WTC11 (cell line): ENCODE results near the gene JAGN1. TPM values are rescaled to one million over a fixed set of nuclear protein-coding genes. Genes with fewer than 3 reads are reported as not detected.
"Not testable (repeated sequence)": the region's sequence is repeated elsewhere in the genome, so short reads cannot be mapped to it uniquely, and the experiment has no call there.

Experiments used
- ATAC-seq: fragments of 200-7000 bp; cut with Tn5 transposase; 2 replicates; pipeline ENCODE4 v1.10.0; 2021; ENCODE audit warnings: mild to moderate bottlenecking, moderate library complexity
- CTCF ChIA-PET: fragments of 300-600 bp; sonication (Branson Sonifier 250); formaldehyde crosslinking; loops from one replicate; lab custom pipeline; 2021; ENCODE audit warnings: antibody characterized with exemption; lab: Charles Lee
- POLR2A ChIA-PET: fragments of 350-600 bp; sonication (Branson Sonifier 250); formaldehyde crosslinking; loops from one replicate; lab custom pipeline; 2021; ENCODE audit warnings: antibody characterized with exemption; lab: Charles Lee
- DNase-seq: peaks from one replicate; pipeline ENCODE4 v3.0.0; 2021; ENCODE audit warnings: low spot score
- H3K27ac Mint-ChIP-seq: 2 replicates; pipeline ENCODE4 v1.8.0; 2021; ENCODE audit warnings: mixed read lengths
- H3K27me3 Mint-ChIP-seq: 2 replicates; pipeline ENCODE4 v1.8.0; 2021; ENCODE audit warnings: low read depth, mild to moderate bottlenecking, moderate library complexity, mixed read lengths
- H3K36me3 Mint-ChIP-seq: 2 replicates; pipeline ENCODE4 v1.8.0; 2021; ENCODE audit warnings: mixed read lengths
- H3K4me1 Mint-ChIP-seq: 2 replicates; pipeline ENCODE4 v1.8.0; 2022; ENCODE audit warnings: mixed read lengths
- H3K4me3 Mint-ChIP-seq: 2 replicates; pipeline ENCODE4 v1.8.0; 2021; ENCODE audit warnings: mild to moderate bottlenecking, moderate library complexity, mixed read lengths
- H3K9me3 Mint-ChIP-seq: 2 replicates; pipeline ENCODE4 v1.8.0; 2021; ENCODE audit warnings: mixed read lengths
- CREB1 ChIP-seq: sonication (generic); formaldehyde crosslinking; IDR thresholded peaks from 2 replicates; pipeline ENCODE4 v1.8.0; 2023; ENCODE audit warnings: mild to moderate bottlenecking, missing genetic modification reagents
- EMX1 ChIP-seq: fragments of 250-450 bp; sonication (Bioruptor Pico); IDR thresholded peaks from 2 replicates; pipeline ENCODE4 v1.8.0; 2021; ENCODE audit warnings: mild to moderate bottlenecking
- ESRRA ChIP-seq: sonication (generic); formaldehyde crosslinking; IDR thresholded peaks from 2 replicates; pipeline ENCODE4 v1.8.1; 2022; ENCODE audit warnings: mild to moderate bottlenecking, missing genetic modification reagents, borderline replicate concordance
- ETV6 ChIP-seq: sonication (generic); formaldehyde crosslinking; IDR thresholded peaks from 2 replicates; pipeline ENCODE4 v1.8.1; 2022; ENCODE audit warnings: mild to moderate bottlenecking, missing genetic modification reagents
- FOXK1 ChIP-seq: sonication (generic); formaldehyde crosslinking; IDR thresholded peaks from 2 replicates; pipeline ENCODE4 v1.8.0; 2022; ENCODE audit warnings: mild to moderate bottlenecking, moderate library complexity, missing genetic modification reagents
- IRF2 ChIP-seq: sonication (generic); formaldehyde crosslinking; IDR thresholded peaks from 2 replicates; pipeline ENCODE4 v1.8.0; 2022; ENCODE audit warnings: low read depth, missing genetic modification reagents, borderline replicate concordance
- MXD4 ChIP-seq: fragments of 250-450 bp; sonication (Bioruptor Pico); IDR thresholded peaks from 2 replicates; pipeline ENCODE4 v1.8.0; 2021; ENCODE audit warnings: mild to moderate bottlenecking, moderate library complexity, borderline replicate concordance
- NFE2L1 ChIP-seq: sonication (generic); formaldehyde crosslinking; IDR thresholded peaks from 2 replicates; pipeline ENCODE4 v1.8.1; 2023; ENCODE audit warnings: missing genetic modification reagents
- NFYB ChIP-seq: sonication (generic); formaldehyde crosslinking; conservative IDR thresholded peaks from 2 replicates; pipeline ENCODE4 v1.8.0; 2022; ENCODE audit warnings: low read depth, missing genetic modification reagents
- SMAD4 ChIP-seq: sonication (generic); formaldehyde crosslinking; IDR thresholded peaks from 2 replicates; pipeline ENCODE4 v1.8.0; 2022; ENCODE audit warnings: mild to moderate bottlenecking, missing genetic modification reagents
- TCF7 ChIP-seq: sonication (generic); formaldehyde crosslinking; IDR thresholded peaks from 2 replicates; pipeline ENCODE4 v1.8.0; 2022; ENCODE audit warnings: mild to moderate bottlenecking, low read depth, missing genetic modification reagents, moderate library complexity
- ZNF232 ChIP-seq: sonication (generic); formaldehyde crosslinking; IDR thresholded peaks from 2 replicates; pipeline ENCODE4 v1.8.0; 2022; ENCODE audit warnings: mild to moderate bottlenecking, missing genetic modification reagents
- total RNA-seq: library from RNA; stranded (reverse); gene quantifications from 3 replicates; pipeline ENCODE4 v1.2.3, GENCODE V29; 2021
- TF ChIP-seq, protein P1 (sequence below): fragments of 250-450 bp; sonication (Bioruptor Pico); IDR thresholded peaks from 2 replicates; pipeline ENCODE4 v1.9.0; 2021; ENCODE audit warnings: mild to moderate bottlenecking, borderline replicate concordance
- TF ChIP-seq, protein P2 (sequence below): sonication (generic); formaldehyde crosslinking; IDR thresholded peaks from 2 replicates; pipeline ENCODE4 v1.8.1; 2022; ENCODE audit warnings: missing genetic modification reagents, borderline replicate concordance
- TF ChIP-seq, protein P3 (sequence below): sonication (generic); formaldehyde crosslinking; IDR thresholded peaks from 2 replicates; pipeline ENCODE4 v1.8.0; 2023; ENCODE audit warnings: missing genetic modification reagents, mild to moderate bottlenecking, borderline replicate concordance
- TF ChIP-seq, protein P4 (sequence below): sonication (generic); formaldehyde crosslinking; IDR thresholded peaks from 2 replicates; pipeline ENCODE4 v1.8.1; 2022; ENCODE audit warnings: mild to moderate bottlenecking, missing genetic modification reagents, moderate library complexity, borderline replicate concordance
- TF ChIP-seq, protein P5 (sequence below): fragments of 250-450 bp; sonication (Bioruptor Pico); IDR thresholded peaks from 2 replicates; pipeline ENCODE4 v1.9.0; 2021; ENCODE audit warnings: mild to moderate bottlenecking

JAGN1 gene
- total RNA-seq, 1 experiment from 2014 or later, result 25.6 TPM

DNA sequence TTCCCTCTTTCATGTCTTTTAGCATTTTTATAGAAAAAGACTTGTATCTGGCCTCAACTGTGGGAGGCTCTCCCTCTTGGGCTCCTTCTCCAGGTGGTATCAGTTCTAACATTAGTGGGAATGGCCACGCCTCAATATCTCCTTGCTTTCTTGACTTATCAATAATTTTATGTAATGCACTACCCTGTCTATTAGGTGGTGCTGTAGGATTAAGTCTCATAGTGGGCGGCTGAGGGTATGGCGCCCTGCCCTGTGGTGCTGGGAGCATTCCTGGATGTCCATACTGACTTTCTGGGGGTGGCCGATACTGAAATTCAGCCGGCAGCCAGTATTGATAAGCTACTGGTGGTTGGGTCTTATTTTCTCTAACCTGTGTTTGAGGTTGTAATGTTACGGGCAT is 37.9 kb upstream of the JAGN1 start (continued):
- TF ChIP-seq, protein P1, sequence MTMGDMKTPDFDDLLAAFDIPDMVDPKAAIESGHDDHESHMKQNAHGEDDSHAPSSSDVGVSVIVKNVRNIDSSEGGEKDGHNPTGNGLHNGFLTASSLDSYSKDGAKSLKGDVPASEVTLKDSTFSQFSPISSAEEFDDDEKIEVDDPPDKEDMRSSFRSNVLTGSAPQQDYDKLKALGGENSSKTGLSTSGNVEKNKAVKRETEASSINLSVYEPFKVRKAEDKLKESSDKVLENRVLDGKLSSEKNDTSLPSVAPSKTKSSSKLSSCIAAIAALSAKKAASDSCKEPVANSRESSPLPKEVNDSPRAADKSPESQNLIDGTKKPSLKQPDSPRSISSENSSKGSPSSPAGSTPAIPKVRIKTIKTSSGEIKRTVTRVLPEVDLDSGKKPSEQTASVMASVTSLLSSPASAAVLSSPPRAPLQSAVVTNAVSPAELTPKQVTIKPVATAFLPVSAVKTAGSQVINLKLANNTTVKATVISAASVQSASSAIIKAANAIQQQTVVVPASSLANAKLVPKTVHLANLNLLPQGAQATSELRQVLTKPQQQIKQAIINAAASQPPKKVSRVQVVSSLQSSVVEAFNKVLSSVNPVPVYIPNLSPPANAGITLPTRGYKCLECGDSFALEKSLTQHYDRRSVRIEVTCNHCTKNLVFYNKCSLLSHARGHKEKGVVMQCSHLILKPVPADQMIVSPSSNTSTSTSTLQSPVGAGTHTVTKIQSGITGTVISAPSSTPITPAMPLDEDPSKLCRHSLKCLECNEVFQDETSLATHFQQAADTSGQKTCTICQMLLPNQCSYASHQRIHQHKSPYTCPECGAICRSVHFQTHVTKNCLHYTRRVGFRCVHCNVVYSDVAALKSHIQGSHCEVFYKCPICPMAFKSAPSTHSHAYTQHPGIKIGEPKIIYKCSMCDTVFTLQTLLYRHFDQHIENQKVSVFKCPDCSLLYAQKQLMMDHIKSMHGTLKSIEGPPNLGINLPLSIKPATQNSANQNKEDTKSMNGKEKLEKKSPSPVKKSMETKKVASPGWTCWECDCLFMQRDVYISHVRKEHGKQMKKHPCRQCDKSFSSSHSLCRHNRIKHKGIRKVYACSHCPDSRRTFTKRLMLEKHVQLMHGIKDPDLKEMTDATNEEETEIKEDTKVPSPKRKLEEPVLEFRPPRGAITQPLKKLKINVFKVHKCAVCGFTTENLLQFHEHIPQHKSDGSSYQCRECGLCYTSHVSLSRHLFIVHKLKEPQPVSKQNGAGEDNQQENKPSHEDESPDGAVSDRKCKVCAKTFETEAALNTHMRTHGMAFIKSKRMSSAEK (CRISPR knock-in tag), result no peak
- TF ChIP-seq FOXK1 (no peak), ESRRA (no peak), EMX1 (CRISPR knock-in tag) (no peak), IRF2 (CRISPR knock-in tag) (no peak), NFYB (CRISPR knock-in tag) (no peak), ETV6 (CRISPR knock-in tag) (no peak), CREB1 (CRISPR knock-in tag) (no peak), NFE2L1 (CRISPR knock-in tag) (no peak), TCF7 (CRISPR knock-in tag) (no peak)

DNA sequence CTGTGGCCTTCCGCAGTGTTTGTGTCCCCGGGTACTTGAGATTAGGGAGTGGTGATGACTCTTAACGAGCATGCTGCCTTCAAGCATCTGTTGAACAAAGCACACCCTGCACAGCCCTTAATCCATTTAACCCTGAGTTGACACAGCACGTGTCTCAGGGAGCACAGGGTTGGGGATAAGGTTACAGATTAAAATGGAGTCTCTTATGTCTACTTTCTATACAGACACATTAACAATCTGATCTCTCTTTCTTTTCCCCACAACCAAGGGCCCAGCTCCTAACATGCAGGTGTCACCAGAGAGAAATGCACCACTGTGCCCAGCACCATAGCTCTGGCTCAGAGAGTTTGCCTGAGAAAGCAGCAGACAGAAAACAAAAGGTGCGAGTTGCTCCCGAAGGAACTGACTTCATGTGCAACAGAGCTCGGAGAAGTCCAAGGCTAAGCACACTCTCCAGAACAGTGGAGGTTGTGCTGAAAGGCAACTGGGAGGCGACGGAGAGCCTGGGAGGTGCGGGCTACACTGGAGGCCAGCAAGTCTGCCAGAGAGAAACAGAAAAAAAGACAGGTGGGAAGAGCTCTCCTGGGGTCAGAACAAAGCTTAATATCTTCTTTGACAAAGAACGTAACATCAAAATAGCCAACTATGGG is 36.0 kb upstream of the JAGN1 start:
- DNase-seq, ATAC-seq, H3K27me3 Mint-ChIP-seq, H3K27ac Mint-ChIP-seq, H3K4me3 Mint-ChIP-seq, H3K9me3 Mint-ChIP-seq, H3K36me3 Mint-ChIP-seq: not testable (repeated sequence)
- peaks cover 12% of the 10 kb centered on the region for H3K4me1 Mint-ChIP-seq
- POLR2A ChIA-PET, result interaction anchor here (1.2 kb wide), 1 partner anchor 78 kb away, joined by 3 read pairs; no protein-coding TSS in a partner anchor
- CTCF ChIA-PET, result interaction anchor here (0.6 to 0.9 kb wide), 2 partner anchors 47 to 72 kb away, joined by 3 to 4 read pairs; no protein-coding TSS in a partner anchor

DNA sequence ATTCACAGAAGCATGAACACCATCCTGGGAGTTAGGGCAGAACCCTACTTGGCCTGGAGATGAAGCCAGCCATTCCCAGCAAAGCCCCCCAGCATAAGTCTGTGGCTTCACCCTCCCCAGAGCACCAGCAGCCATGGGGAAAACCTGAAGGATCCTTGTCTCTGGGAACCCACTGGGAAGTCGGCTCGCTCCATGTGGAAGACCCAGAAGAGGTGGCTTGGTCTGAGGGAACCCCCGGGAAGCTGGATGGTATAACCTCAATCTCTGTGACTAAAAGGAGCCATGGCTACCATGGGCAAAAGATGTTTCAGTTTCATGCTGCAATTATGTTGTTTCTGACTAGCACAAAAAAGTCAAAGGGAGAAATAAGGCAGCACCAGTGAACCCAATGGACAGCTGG is 34.8 kb upstream of the JAGN1 start:
- Mint-ChIP-seq H3K4me3 (no peak overlapping the region), H3K4me1 (peaks cover 17% of the 10 kb centered on the region), H3K27me3 (no peaks in the 10 kb centered on the region; the same call in 1 of the 2 replicates), H3K36me3 (no peaks in the 10 kb centered on the region), H3K9me3 (no peaks in the 10 kb centered on the region), H3K27ac (no peak overlapping the region)
- POLR2A ChIA-PET, result no interaction called here
- ATAC-seq (no peak), DNase-seq (no peak)
- CTCF ChIA-PET, result interaction anchor here (0.9 kb wide), 1 partner anchor 70 kb away, joined by 3 read pairs; no protein-coding TSS in a partner anchor
- TF ChIP-seq, protein P2, sequence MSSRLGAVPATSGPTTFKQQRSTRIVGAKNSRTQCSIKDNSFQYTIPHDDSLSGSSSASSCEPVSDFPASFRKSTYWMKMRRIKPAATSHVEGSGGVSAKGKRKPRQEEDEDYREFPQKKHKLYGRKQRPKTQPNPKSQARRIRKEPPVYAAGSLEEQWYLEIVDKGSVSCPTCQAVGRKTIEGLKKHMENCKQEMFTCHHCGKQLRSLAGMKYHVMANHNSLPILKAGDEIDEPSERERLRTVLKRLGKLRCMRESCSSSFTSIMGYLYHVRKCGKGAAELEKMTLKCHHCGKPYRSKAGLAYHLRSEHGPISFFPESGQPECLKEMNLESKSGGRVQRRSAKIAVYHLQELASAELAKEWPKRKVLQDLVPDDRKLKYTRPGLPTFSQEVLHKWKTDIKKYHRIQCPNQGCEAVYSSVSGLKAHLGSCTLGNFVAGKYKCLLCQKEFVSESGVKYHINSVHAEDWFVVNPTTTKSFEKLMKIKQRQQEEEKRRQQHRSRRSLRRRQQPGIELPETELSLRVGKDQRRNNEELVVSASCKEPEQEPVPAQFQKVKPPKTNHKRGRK (CRISPR knock-in tag), result no peak
- TF ChIP-seq SMAD4 (CRISPR knock-in tag), result no peak
- no peak for TF ChIP-seq FOXK1
- TF ChIP-seq ZNF232 (CRISPR knock-in tag), result no peak
- TF ChIP-seq, protein P3, sequence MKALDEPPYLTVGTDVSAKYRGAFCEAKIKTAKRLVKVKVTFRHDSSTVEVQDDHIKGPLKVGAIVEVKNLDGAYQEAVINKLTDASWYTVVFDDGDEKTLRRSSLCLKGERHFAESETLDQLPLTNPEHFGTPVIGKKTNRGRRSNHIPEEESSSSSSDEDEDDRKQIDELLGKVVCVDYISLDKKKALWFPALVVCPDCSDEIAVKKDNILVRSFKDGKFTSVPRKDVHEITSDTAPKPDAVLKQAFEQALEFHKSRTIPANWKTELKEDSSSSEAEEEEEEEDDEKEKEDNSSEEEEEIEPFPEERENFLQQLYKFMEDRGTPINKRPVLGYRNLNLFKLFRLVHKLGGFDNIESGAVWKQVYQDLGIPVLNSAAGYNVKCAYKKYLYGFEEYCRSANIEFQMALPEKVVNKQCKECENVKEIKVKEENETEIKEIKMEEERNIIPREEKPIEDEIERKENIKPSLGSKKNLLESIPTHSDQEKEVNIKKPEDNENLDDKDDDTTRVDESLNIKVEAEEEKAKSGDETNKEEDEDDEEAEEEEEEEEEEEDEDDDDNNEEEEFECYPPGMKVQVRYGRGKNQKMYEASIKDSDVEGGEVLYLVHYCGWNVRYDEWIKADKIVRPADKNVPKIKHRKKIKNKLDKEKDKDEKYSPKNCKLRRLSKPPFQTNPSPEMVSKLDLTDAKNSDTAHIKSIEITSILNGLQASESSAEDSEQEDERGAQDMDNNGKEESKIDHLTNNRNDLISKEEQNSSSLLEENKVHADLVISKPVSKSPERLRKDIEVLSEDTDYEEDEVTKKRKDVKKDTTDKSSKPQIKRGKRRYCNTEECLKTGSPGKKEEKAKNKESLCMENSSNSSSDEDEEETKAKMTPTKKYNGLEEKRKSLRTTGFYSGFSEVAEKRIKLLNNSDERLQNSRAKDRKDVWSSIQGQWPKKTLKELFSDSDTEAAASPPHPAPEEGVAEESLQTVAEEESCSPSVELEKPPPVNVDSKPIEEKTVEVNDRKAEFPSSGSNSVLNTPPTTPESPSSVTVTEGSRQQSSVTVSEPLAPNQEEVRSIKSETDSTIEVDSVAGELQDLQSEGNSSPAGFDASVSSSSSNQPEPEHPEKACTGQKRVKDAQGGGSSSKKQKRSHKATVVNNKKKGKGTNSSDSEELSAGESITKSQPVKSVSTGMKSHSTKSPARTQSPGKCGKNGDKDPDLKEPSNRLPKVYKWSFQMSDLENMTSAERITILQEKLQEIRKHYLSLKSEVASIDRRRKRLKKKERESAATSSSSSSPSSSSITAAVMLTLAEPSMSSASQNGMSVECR (CRISPR knock-in tag), result no peak
- TF ChIP-seq, protein P4, sequence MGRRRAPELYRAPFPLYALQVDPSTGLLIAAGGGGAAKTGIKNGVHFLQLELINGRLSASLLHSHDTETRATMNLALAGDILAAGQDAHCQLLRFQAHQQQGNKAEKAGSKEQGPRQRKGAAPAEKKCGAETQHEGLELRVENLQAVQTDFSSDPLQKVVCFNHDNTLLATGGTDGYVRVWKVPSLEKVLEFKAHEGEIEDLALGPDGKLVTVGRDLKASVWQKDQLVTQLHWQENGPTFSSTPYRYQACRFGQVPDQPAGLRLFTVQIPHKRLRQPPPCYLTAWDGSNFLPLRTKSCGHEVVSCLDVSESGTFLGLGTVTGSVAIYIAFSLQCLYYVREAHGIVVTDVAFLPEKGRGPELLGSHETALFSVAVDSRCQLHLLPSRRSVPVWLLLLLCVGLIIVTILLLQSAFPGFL (CRISPR knock-in tag), result no peak
- TF ChIP-seq MXD4 (CRISPR knock-in tag), result no peak
- TF ChIP-seq, protein P5, sequence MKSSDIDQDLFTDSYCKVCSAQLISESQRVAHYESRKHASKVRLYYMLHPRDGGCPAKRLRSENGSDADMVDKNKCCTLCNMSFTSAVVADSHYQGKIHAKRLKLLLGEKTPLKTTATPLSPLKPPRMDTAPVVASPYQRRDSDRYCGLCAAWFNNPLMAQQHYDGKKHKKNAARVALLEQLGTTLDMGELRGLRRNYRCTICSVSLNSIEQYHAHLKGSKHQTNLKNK (CRISPR knock-in tag), result no peak
